PC-9 (cell line): ENCODE results near the gene MRM1. TPM values are rescaled to one million over a fixed set of nuclear protein-coding genes. Genes with fewer than 3 reads are reported as not detected.

Source experiments
- BruUV-seq: library from RNA; stranded (reverse); fragments of 400-500 nt; replicated peaks from 2 replicates; lab custom pipeline; 2021; lab: Mats Ljungman, UMichigan
- CTCF ChIA-PET: fragments of 300-600 bp; sonication (Branson Sonifier 250); formaldehyde crosslinking; loops from one replicate; lab custom pipeline; 2022; ENCODE audit warnings: antibody characterized with exemption; lab: Charles Lee
- POLR2A ChIA-PET: fragments of 300-600 bp; sonication (Branson Sonifier 250); formaldehyde crosslinking; loops from one replicate; lab custom pipeline; 2022; ENCODE audit warnings: antibody characterized with exemption; ENCODE audit not compliant: unreplicated experiment; lab: Charles Lee
- DNase-seq, 2 experiments: peaks; one replicate each; pipeline versions ENCODE4 v3.0.0 to v3.0.0-alpha.2; 2015 to 2022; ENCODE audit warnings: mixed read lengths in 1 of 2
- H2AFZ ChIP-seq: fragments of 200-600 bp; sonication (generic); 2 replicates; pipeline ENCODE4 v1.8.1; 2017; ENCODE audit warnings: antibody characterized with exemption
- H3F3A ChIP-seq: fragments of 200-600 bp; sonication (generic); 2 replicates; pipeline ENCODE4 v1.8.1; 2017; ENCODE audit warnings: antibody characterized with exemption, mild to moderate bottlenecking, low read depth; ENCODE audit not compliant: insufficient read depth
- H3K27ac ChIP-seq: fragments of 200-600 bp; sonication (generic); 2 replicates; pipeline ENCODE4 v1.6.1; 2016; ENCODE audit warnings: mixed run types
- H3K27me3 ChIP-seq: fragments of 200-600 bp; sonication (generic); 2 replicates; pipeline ENCODE4 v1.6.1; 2016; ENCODE audit warnings: low read depth, mixed run types; ENCODE audit not compliant: insufficient read depth
- H3K36me3 ChIP-seq: fragments of 200-600 bp; sonication (generic); 2 replicates; pipeline ENCODE4 v1.6.1; 2016; ENCODE audit warnings: low read depth, mixed run types
- H3K4me1 ChIP-seq: fragments of 200-600 bp; sonication (generic); replicated peaks from 2 replicates; pipeline ENCODE4 v1.6.1; 2016; ENCODE audit warnings: mixed run types; ENCODE audit not compliant: insufficient read depth
- H3K4me2 ChIP-seq: fragments of 200-600 bp; sonication (generic); 2 replicates; pipeline ENCODE4 v1.6.1; 2017; ENCODE audit warnings: mixed run types
- H3K4me3 ChIP-seq: fragments of 200-600 bp; sonication (generic); 2 replicates; pipeline ENCODE4 v1.6.1; 2016; ENCODE audit warnings: mixed run types
- H3K79me2 ChIP-seq: fragments of 200-600 bp; sonication (generic); 2 replicates; pipeline ENCODE4 v1.6.1; 2017; ENCODE audit warnings: low read depth, mixed run types
- H3K9me2 ChIP-seq: fragments of 200-600 bp; sonication (generic); 2 replicates; pipeline ENCODE4 v1.8.1; 2017; ENCODE audit warnings: mild to moderate bottlenecking; ENCODE audit not compliant: insufficient read depth
- H3K9me3 ChIP-seq: fragments of 200-600 bp; sonication (generic); 2 replicates; pipeline ENCODE4 v1.8.1; 2016; ENCODE audit warnings: low read depth; ENCODE audit not compliant: insufficient read depth
- H4K20me1 ChIP-seq: fragments of 200-600 bp; sonication (generic); 2 replicates; pipeline ENCODE4 v1.8.1; 2017; ENCODE audit not compliant: insufficient read depth
- CTCF ChIP-seq: fragments of 200-600 bp; sonication (generic); conservative IDR thresholded peaks from 2 replicates; pipeline ENCODE4 v1.6.1; 2017; ENCODE audit warnings: mixed run types, antibody characterized with exemption, mild to moderate bottlenecking, moderate library complexity
- EZH2 ChIP-seq: fragments of 200-600 bp; sonication (generic); IDR thresholded peaks from 2 replicates; pipeline ENCODE4 v1.8.0; 2017; ENCODE audit warnings: antibody characterized with exemption, low read depth
- intact Hi-C: fragments of 100-400 bp; cut with micrococcal nuclease; formaldehyde crosslinking; loops from one replicate; pipeline ENCODE4 v1.10.0; 2022; ENCODE audit not compliant: unreplicated experiment
- total RNA-seq: library from RNA; stranded (reverse); gene quantifications from 2 replicates; pipeline ENCODE4 v1.2.3, GENCODE V29; 2021

The MRM1 gene
- total RNA-seq, 1 experiment from 2014 or later, result 9.6 TPM

GRCh38 chr17:36614081-36614480, 12.7 kb downstream of the MRM1 start:
- no peaks in the 10 kb centered on the region for H3K9me2 ChIP-seq
- no peak overlapping the region for H2AFZ ChIP-seq
- no peaks in the 10 kb centered on the region; the same call in 1 of the 2 replicates for H3F3A ChIP-seq
- POLR2A ChIA-PET, result no interaction called here
- no TSS peak for BruUV-seq
- peaks cover 4% of the 10 kb centered on the region for H4K20me1 ChIP-seq
- no peak overlapping the region for H3K4me3 ChIP-seq
- no peaks in the 10 kb centered on the region for H3K79me2 ChIP-seq
- no peak for TF ChIP-seq EZH2
- no peak for TF ChIP-seq CTCF
- intact Hi-C loops, result no loop called here
- no peak overlapping the region for H3K4me2 ChIP-seq
- no peaks in the 10 kb centered on the region for H3K4me1 ChIP-seq
- H3K36me3 ChIP-seq, result no peaks in the 10 kb centered on the region
- CTCF ChIA-PET, result no interaction called here
- no peak for DNase-seq
- no peaks in the 10 kb centered on the region for H3K27me3 ChIP-seq
- H3K27ac ChIP-seq, result no peak overlapping the region
- H3K9me3 ChIP-seq, result no peaks in the 10 kb centered on the region

GRCh38 chr17:36614933-36615332, 13.6 kb downstream of the MRM1 start:
- Histone ChIP-seq H3K4me1 (no peaks in the 10 kb centered on the region), H2AFZ (no peak overlapping the region)

GRCh38 chr17:36616061-36617029, 15.0 kb downstream of the MRM1 start:
- Histone ChIP-seq H3K79me2 (no peaks in the 10 kb centered on the region), H3F3A (no peaks in the 10 kb centered on the region; the same call in 1 of the 2 replicates), H3K4me1 (no peaks in the 10 kb centered on the region), H4K20me1 (peaks cover 1% of the 10 kb centered on the region), H2AFZ (no peak overlapping the region), H3K27me3 (no peaks in the 10 kb centered on the region), H3K9me3 (no peaks in the 10 kb centered on the region), H3K9me2 (no peaks in the 10 kb centered on the region), H3K4me2 (no peak overlapping the region), H3K36me3 (no peaks in the 10 kb centered on the region), H3K4me3 (no peak overlapping the region), H3K27ac (no peak overlapping the region)
- intact Hi-C loops, result no loop called here
- BruUV-seq, result no TSS peak
- ChIA-PET POLR2A (no interaction called here), CTCF (no interaction called here)
- TF ChIP-seq EZH2 (no peak), CTCF (no peak)
- no peak for DNase-seq

More at GRCh38 chr17:36614933-36615332, 13.6 kb downstream of the MRM1 start:
- Histone ChIP-seq H3K4me2 (no peak overlapping the region), H3K4me3 (no peak overlapping the region), H3K9me2 (no peaks in the 10 kb centered on the region), H4K20me1 (no peaks in the 10 kb centered on the region; the same call in none of the 2 replicates), H3K27ac (no peak overlapping the region), H3K9me3 (no peaks in the 10 kb centered on the region), H3K79me2 (no peaks in the 10 kb centered on the region), H3F3A (no peaks in the 10 kb centered on the region; the same call in 1 of the 2 replicates), H3K27me3 (no peaks in the 10 kb centered on the region), H3K36me3 (no peaks in the 10 kb centered on the region)
- ChIA-PET CTCF (no interaction called here), POLR2A (no interaction called here)
- intact Hi-C loops, result no loop called here
- TF ChIP-seq CTCF (no peak), EZH2 (no peak)
- no peak for DNase-seq
- no TSS peak for BruUV-seq
